Activated B cell treated with CpG ODN at 0.5 μM for 24 hours (primary cell): ENCODE data around the gene CTDSP1. TPM values are rescaled to one million over a fixed set of nuclear protein-coding genes. Genes with fewer than 3 reads are reported as not detected.

ENCODE experiments used
- ATAC-seq: fragments of 200-7000 bp; cut with Tn5 transposase; one replicate; pipeline ENCODE4 v1.10.0; 2021; ENCODE audit warnings: low read depth, mild to moderate bottlenecking, moderate library complexity
- CTCF ChIA-PET: fragments of 350-600 bp; sonication (Branson Sonifier 250); formaldehyde crosslinking; loops from one replicate; lab custom pipeline; 2021; ENCODE audit warnings: antibody characterized with exemption; lab: Charles Lee
- POLR2A ChIA-PET: fragments of 350-600 bp; sonication (Branson Sonifier 250); formaldehyde crosslinking; loops from one replicate; lab custom pipeline; 2021; ENCODE audit warnings: antibody characterized with exemption; lab: Charles Lee
- DNase-seq: peaks from one replicate; pipeline ENCODE4 v3.0.0; 2022
- H3K27ac Mint-ChIP-seq: one replicate; pipeline ENCODE4 v1.8.0; 2020; ENCODE audit warnings: mixed read lengths
- H3K27me3 Mint-ChIP-seq: one replicate; pipeline ENCODE4 v1.8.0; 2021; ENCODE audit warnings: mixed read lengths
- H3K36me3 Mint-ChIP-seq: one replicate; pipeline ENCODE4 v1.8.0; 2021; ENCODE audit warnings: low read depth, mixed read lengths
- H3K4me1 Mint-ChIP-seq: one replicate; pipeline ENCODE4 v1.8.0; 2021; ENCODE audit warnings: mixed read lengths
- H3K4me3 Mint-ChIP-seq: one replicate; pipeline ENCODE4 v1.8.0; 2020; ENCODE audit warnings: mild to moderate bottlenecking, mixed read lengths
- H3K9me3 Mint-ChIP-seq: one replicate; pipeline ENCODE4 v1.8.0; 2020; ENCODE audit warnings: mixed read lengths
- CTCF ChIP-seq: fragments of 200-600 bp; IDR thresholded peaks from one replicate; pipeline ENCODE4 v1.8.0; 2022; ENCODE audit warnings: antibody characterized with exemption, mild to moderate bottlenecking
- intact Hi-C: fragments of 100-400 bp; cut with micrococcal nuclease; formaldehyde crosslinking; loops from one replicate; pipeline ENCODE4 v1.15.1; 2024
- total RNA-seq: library from RNA; stranded (reverse); gene quantifications from 2 replicates; pipeline ENCODE4 v1.2.3, GENCODE V29; 2022

The CTDSP1 gene
- total RNA-seq, 1 donor from 2014 or later, result 118 TPM

GRCh38 chr2:218429911-218430692, 30.4 kb downstream of the CTDSP1 start:
- Mint-ChIP-seq H3K4me3 (no peak overlapping the region), H3K9me3 (no peaks in the 10 kb centered on the region), H3K36me3 (no peaks in the 10 kb centered on the region), H3K27me3 (no peaks in the 10 kb centered on the region), H3K4me1 (no peaks in the 10 kb centered on the region), H3K27ac (no peak overlapping the region)
- ATAC-seq (no peak), DNase-seq (no peak)
- ChIA-PET POLR2A (no interaction called here), CTCF (no interaction called here)
- TF ChIP-seq CTCF, result no peak
- intact Hi-C loops, result no loop called here

GRCh38 chr2:218430721-218431120, 31.1 kb downstream of the CTDSP1 start:
- TF ChIP-seq CTCF, result no peak
- ATAC-seq (no peak), DNase-seq (no peak)
- H3K4me3 Mint-ChIP-seq, result no peak overlapping the region
- H3K9me3 Mint-ChIP-seq, result no peaks in the 10 kb centered on the region
- no peaks in the 10 kb centered on the region for H3K36me3 Mint-ChIP-seq
- no peak overlapping the region for H3K27ac Mint-ChIP-seq
- intact Hi-C loops, result no loop called here
- CTCF ChIA-PET, result no interaction called here
- POLR2A ChIA-PET, result no interaction called here
- H3K4me1 Mint-ChIP-seq, result no peaks in the 10 kb centered on the region
- H3K27me3 Mint-ChIP-seq, result no peaks in the 10 kb centered on the region

GRCh38 chr2:218431878-218432277, 32.2 kb downstream of the CTDSP1 start:
- H3K27ac Mint-ChIP-seq, result no peak overlapping the region
- H3K9me3 Mint-ChIP-seq, result no peaks in the 10 kb centered on the region
- ChIA-PET CTCF (no interaction called here), POLR2A (no interaction called here)
- no peak for TF ChIP-seq CTCF
- no peak overlapping the region for H3K4me3 Mint-ChIP-seq
- intact Hi-C loops, result no loop called here
- H3K36me3 Mint-ChIP-seq, result no peaks in the 10 kb centered on the region
- ATAC-seq (no peak), DNase-seq (no peak)
- no peaks in the 10 kb centered on the region for H3K27me3 Mint-ChIP-seq
- no peaks in the 10 kb centered on the region for H3K4me1 Mint-ChIP-seq

- no peaks in the 10 kb centered on the region for H3K9me3 Mint-ChIP-seq
- H3K4me3 Mint-ChIP-seq, result no peak overlapping the region
- peaks cover 3% of the 10 kb centered on the region for H3K4me1 Mint-ChIP-seq
- ChIA-PET POLR2A (no interaction called here), CTCF (no interaction called here)
- no peak for ATAC-seq
- no peak overlapping the region for H3K27ac Mint-ChIP-seq
- no peak for TF ChIP-seq CTCF
- no peaks in the 10 kb centered on the region for H3K27me3 Mint-ChIP-seq
- intact Hi-C loops, result no loop called here
- no peak for DNase-seq
- no peaks in the 10 kb centered on the region for H3K36me3 Mint-ChIP-seq
Measured at GRCh38 chr2:218432676-218433365, 33.2 kb downstream of the CTDSP1 start.

- peaks cover 18% of the 10 kb centered on the region for H3K4me1 Mint-ChIP-seq
- intact Hi-C loops, result no loop called here
- POLR2A ChIA-PET, result no interaction called here
- CTCF ChIA-PET, result no interaction called here
- ATAC-seq (no peak), DNase-seq (no peak)
- no peak for TF ChIP-seq CTCF
- no peaks in the 10 kb centered on the region for H3K36me3 Mint-ChIP-seq
- no peaks in the 10 kb centered on the region for H3K9me3 Mint-ChIP-seq
- H3K4me3 Mint-ChIP-seq, result no peak overlapping the region
- H3K27ac Mint-ChIP-seq, result no peak overlapping the region
- no peaks in the 10 kb centered on the region for H3K27me3 Mint-ChIP-seq
Measured at GRCh38 chr2:218434456-218434855, 34.8 kb downstream of the CTDSP1 start.
